ENCODE measurements around the gene SLIT3.
"Not testable (repeated sequence)": the region's sequence is repeated elsewhere in the genome, so short reads cannot be mapped to it uniquely, and the experiment has no call there.

The SLIT3 gene

DNA sequence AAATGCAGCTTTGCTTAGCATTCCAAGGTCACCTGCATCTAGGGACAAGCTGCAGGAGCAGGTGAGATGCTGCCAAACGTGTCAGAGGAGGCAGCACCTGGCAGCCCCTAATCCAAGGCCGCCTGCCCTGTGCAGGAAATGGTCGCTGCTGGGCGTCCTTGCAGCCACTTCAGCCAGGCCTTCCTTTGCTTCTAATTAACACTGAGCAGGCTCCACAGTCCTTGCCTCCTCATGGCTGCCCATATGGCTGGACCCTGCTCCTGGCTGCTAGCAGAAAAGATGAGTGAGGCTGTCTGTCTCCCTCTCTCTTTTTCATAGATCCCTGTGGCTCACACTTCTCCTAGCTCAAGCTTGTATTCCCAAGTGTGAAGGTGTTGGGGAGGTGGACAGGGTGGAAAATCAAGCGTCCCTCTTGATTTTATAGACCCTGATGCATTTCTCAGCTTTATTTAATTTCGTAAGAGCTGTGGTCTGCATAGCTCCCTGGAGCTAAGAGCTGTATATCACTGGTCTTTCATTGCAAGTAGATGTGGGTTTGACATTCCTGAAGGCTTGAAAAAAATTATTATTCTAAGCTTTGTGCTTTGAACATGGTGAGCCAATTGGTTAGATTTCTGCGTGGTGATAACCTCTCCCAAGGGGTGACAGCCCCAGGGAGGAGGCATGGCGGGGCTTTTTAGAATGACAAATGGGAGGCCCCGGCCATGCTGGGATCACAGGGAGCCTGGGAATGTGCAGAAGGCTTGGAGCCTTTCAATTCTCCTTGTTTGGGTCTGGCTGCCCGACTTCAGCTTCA is 193.8 kb downstream of the SLIT3 start:
- TF ChIP-seq, protein P1, sequence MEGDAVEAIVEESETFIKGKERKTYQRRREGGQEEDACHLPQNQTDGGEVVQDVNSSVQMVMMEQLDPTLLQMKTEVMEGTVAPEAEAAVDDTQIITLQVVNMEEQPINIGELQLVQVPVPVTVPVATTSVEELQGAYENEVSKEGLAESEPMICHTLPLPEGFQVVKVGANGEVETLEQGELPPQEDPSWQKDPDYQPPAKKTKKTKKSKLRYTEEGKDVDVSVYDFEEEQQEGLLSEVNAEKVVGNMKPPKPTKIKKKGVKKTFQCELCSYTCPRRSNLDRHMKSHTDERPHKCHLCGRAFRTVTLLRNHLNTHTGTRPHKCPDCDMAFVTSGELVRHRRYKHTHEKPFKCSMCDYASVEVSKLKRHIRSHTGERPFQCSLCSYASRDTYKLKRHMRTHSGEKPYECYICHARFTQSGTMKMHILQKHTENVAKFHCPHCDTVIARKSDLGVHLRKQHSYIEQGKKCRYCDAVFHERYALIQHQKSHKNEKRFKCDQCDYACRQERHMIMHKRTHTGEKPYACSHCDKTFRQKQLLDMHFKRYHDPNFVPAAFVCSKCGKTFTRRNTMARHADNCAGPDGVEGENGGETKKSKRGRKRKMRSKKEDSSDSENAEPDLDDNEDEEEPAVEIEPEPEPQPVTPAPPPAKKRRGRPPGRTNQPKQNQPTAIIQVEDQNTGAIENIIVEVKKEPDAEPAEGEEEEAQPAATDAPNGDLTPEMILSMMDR (conservative IDR thresholded peaks at IDR 0.05; ENCODE audit: control insufficient read depth, insufficient read depth, low read depth, low read length): no peak
- no peak overlapping the region for H3K4me3 ChIP-seq (ENCODE audit: control insufficient read depth, low read depth, low read length)
- no peak for DNase-seq (ENCODE audit: low read depth)

DNA sequence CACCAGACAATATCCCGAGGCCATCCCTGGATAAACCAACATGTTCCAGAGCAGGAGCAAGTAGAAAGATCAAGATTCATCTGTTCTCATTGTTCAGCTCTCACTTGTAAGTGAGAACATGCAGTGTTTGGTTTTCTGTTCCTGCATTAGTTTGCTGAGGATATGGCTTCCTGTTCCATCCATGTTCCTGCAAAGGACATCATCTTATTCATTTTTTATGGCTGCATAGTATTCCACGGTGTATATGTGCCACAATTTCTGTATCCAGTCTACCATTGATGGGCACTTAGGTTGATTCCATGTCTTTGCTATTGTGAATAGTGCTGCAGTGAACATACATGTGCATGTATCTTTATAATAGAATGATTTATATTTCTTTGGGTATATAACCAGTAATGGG is 195.4 kb downstream of the SLIT3 start:
- DNase-seq (ENCODE audit: low read depth): not testable (repeated sequence)

DNA sequence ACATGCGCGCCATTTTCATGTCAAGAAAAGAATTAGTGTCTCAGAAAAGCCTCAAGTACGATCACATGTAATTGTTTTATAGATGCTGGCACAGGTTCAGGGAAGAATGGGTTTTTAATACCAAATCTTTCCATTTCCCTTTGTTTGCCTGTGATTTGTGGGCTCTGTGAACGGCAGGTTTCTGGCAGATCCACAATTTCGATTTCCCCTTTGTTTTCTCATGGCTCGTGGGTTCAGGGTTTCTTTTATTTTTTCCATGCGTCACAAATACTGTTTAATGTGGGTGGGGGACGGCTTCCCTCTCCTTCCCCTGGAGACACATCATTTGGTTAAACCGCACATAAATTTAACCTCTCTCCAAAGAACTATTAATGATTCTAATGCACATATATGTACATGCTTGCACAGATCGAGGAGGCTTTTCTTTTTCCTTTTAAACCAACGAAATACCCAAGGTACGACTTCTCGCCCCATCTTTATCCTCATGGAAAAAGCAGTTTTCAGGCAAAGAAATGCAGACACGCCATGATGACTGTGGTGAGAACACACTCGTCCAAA is 195.9 kb downstream of the SLIT3 start:
- TF ChIP-seq, protein P1 (conservative IDR thresholded peaks at IDR 0.05; ENCODE audit: control insufficient read depth, insufficient read depth, low read depth, low read length): no peak
- no peak for DNase-seq (ENCODE audit: low read depth)
- H3K4me3 ChIP-seq (ENCODE audit: control insufficient read depth, low read depth, low read length): no peak overlapping the region

More for the DNA sequence above, 195.4 kb downstream of the SLIT3 start:
- H3K4me3 ChIP-seq (ENCODE audit: control insufficient read depth, low read depth, low read length): not testable (repeated sequence)

DNA sequence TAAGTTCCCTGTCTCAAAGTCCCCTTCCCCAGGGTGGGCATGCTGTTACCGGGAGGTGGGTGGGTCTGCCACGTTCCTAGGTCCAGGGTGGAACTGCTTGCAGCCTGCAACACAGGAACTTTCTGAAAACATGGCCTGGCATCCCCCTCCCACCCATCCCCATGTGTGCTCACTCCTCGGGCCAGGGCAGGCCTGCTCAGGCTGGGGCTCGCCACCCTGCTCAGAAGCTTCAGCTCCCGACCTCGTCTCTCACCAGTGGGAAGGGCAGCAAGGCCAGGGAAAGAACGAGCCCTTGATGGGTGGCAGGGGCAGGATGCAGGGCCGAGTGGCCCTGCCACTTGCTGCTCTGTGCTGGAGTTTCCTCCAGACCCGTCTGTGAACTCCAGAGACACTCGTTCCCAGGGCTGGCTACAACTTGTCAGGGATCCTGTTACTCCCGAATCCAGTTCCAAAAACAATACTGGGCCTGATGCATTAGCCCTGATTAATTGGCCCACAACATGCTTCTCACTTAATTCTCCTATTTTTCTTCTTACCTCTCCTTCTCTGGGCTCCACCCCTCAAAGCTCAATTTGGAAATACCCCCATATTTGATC is 197.3 kb downstream of the SLIT3 start:
- no peak overlapping the region for H3K4me3 ChIP-seq (ENCODE audit: control insufficient read depth, low read depth, low read length)
- no peak for DNase-seq (ENCODE audit: low read depth)
- TF ChIP-seq, protein P1 (conservative IDR thresholded peaks at IDR 0.05; ENCODE audit: control insufficient read depth, insufficient read depth, low read depth, low read length): no peak

DNA sequence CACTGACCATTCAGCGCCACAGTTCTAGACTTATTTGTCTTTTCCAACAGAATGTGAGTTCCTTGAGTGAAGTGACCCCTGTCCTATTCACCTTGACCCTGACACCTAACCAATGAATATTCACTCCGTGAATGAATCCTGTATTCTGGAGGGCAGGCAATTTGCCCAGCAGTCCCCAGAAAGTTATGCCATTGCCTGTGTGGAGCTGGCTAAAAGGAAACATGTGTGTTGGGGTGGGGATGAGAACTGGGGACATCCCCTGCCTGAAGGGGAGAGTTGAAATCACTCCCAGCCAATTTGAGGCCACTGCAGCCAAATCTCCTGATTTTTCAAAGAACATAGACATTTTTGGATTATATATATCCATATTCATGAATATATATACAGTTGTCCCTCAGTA is 199.0 kb downstream of the SLIT3 start:
- DNase-seq (ENCODE audit: low read depth): no peak
- no peak overlapping the region for H3K4me3 ChIP-seq (ENCODE audit: control insufficient read depth, low read depth, low read length)
- TF ChIP-seq, protein P1 (conservative IDR thresholded peaks at IDR 0.05; ENCODE audit: control insufficient read depth, insufficient read depth, low read depth, low read length): no peak

DNA sequence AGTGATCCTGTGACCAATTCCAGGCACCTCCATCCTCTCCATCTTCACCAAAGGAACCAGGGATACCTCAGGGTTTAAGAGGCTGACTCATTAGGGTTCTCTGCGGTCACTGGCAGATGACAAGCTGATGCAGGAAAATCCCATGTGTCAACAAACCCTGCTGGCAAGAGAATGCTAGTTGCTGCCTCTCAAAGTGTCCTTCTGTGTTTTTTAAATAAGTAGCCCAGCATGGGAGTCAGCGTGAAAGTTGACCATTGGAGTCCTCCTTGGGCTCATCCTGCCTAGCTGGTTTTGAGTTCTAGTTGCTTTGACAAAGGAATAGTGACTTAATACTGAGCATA is 200.2 kb downstream of the SLIT3 start:
- TF ChIP-seq, protein P1 (conservative IDR thresholded peaks at IDR 0.05; ENCODE audit: control insufficient read depth, insufficient read depth, low read depth, low read length): no peak
- DNase-seq (ENCODE audit: low read depth): peak; percentile 63
- no peak overlapping the region for H3K4me3 ChIP-seq (ENCODE audit: control insufficient read depth, low read depth, low read length)
